Right lobe of liver (tissue), 4 donors: ENCODE results near the gene ATM.

Experiments
- CTCF ChIP-seq, 4 donors: fragments of 200-600 bp in 3 of 4; fragments of 450-650 bp in 1 of 4; IDR thresholded peaks; one replicate each; pipeline versions ENCODE4 v1.5.1 to v1.8.0; 2016 to 2022; ENCODE audit warnings: antibody characterized with exemption in 4 of 4, mild to moderate bottlenecking in 2 of 4
- POLR2A ChIP-seq: fragments of 450-650 bp; IDR thresholded peaks from one replicate; pipeline ENCODE4 v1.6.1; 2017; ENCODE audit warnings: antibody characterized with exemption, mild to moderate bottlenecking
- donor health status: DM: no; HTN: no; CAD: no.
- donor health status: DM: no; HTN: no; CAD: no.
- donor health status: DM: no; HTN: yes; CAD: no.

- TF ChIP-seq CTCF (IDR thresholded peaks at IDR 0.05) (no peak), POLR2A (no peak)
These were observed 165.7 kb downstream of the ATM start for GRCh38 chr11:108388576-108388975.
